Measurements from ENCODE around the gene NRCAM.
"Not testable (repeated sequence)": the region's sequence is repeated elsewhere in the genome, so short reads cannot be mapped to it uniquely, and the experiment has no call there.

NRCAM gene

DNA sequence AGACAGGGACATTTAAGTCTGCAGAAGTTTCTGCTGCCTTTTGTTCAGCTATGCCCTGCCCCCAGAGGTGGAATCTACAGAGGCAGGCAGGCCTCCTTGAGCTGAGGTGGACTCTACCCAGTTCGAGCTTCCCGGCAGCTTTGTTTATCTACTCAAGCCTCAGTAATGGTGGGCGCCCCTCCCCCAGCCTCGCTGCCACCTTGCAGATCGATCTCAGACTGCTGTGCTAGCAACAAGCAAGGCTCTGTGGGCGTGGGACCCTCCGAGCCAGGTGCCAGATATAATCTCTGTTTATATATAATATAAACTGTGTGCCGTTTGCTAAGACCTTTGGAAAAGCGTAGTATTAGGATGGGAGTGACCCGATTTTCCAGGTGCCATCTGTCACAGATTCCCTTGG, 63.1 kb downstream of the NRCAM start:
- DNase-seq: not testable (repeated sequence)

DNA sequence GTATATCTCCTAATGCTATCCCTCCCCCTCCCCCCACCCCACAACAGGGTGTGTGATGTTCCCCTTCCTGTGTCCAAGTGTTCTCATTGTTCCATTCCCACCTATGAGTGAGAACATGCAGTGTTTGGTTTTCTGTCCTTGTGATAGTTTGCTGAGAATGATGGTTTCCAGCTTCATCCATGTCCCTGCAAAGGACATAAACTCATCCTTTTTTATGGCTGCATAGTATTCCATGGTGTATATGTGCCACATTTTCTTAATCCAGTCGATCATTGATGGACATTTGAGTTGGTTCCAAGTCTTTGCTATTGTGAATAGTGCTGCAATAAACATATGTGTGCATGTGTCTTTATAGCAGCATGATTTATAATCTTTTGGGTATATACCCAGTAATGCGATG, 68.5 kb downstream of the NRCAM start:
- not testable (repeated sequence) for DNase-seq

DNA sequence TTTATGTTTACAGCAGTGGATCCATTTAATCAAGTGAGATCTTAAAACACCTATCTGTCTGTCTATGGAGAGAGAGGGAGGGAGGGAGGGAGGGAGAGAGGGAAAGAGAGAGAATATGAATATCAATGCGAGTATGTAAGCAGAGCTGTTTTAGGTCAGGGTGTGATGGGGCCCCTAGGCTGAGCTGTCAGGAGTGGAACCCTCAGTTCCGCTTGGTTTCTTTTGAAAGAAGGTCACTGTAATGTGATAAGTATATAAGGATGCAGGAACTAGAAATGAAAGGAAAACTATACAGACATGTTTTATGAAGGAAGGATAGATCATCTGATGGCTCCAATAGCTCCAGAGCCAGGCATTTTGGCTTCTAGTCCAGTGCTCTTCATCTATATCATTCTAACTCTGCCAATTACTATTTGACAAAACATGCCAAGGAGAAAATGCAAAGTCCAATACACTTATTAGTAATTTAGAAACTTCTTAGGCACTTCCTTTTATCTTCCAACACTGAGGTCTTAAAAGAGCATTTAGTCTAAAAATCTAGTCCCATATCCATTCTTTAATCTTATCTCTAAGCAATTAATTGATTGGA, 70.3 kb downstream of the NRCAM start:
- DNase-seq: no peak

DNA sequence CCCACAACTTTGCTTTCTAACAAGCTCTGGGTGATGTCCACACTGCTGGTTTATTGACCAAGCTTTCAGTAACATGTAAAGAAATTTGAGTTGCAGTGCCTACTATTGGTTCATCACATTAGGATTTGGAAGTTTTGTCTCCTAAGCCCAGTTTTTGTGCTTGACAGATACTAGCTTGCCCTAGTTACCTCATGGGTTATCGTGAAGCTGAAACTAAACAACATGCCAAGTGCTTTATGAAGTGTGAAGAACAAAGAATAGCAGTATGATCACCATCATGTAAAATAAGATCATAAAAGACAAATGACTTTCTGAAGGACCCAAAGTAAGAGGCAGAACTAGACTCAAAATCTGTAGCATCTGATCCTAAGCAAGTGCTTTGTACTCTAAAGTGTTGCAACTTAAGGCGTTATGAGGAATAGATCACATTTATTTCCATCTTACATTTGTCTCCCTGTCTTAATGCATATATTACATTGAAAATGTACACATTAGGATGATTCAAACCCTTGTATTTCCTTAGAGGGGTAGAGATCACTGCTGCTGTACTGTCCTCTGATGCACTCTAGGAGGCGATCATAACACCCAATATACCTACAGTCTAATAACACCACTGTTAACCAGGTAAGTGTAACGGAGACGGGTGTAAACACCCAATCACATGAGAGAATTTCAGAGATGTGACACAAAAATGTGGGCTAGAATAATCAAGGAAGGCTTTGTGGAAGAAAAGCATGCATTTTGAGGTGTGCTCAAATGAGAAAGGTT, 71.3 kb downstream of the NRCAM start:
- no peak for DNase-seq

DNA sequence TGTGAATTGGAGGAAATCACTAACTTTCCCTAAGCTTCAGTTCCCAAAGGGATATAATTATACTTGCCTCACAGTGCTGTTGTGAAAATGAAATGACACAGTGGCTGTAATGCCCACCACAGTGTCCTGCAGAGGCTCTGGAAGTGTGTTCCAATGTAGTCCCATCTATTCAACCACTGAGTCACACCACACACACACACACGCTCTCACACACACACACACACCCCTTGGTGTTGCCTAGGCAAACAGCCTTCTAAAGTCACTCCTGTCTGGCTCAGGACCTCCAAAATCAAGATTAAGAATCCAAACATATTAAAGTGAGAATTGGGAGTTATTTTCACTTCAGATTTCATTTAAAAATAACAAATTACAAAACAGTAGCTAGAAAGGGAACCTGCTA, 73.3 kb downstream of the NRCAM start:
- DNase-seq: no peak

DNA sequence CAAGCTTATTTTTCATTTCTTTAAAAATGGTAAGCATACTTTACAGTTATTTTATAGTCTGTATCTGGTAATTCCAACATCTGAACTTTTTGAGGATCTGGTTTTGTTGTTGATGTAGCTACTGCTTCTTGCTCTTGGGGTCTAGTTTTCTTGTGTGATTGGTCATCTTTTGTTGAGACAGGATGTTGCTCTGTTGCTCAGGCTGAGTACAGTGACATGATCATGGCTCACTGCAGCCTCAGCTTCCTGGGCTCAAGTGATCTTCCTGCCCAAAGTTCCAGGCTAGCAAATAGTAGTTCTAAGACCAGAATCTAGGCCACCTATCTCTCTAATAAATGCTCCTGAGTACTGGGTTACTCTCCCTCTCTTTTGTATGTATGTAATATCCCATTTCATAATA, 75.7 kb downstream of the NRCAM start:
- DNase-seq: no peak

DNA sequence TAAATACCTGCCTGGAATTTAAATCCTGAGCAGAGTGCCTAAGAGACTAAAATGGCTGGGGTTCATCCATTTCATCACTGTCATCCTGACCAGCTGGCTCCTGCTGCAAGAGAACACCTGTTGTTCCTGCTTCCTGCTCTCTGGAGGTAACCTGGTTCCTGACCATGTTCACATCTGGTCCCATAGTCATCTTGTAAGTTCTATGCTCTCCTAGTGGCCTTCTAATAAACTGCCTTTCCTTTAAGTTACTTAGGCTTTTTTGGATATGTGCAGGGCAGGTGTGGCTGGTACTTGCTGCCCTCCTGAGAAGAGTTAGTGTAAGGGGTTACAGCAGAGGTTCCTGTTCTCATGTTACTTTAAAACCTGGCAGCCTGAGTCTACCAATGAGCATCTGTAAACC, 80.0 kb downstream of the NRCAM start:
- no peak for DNase-seq

DNA sequence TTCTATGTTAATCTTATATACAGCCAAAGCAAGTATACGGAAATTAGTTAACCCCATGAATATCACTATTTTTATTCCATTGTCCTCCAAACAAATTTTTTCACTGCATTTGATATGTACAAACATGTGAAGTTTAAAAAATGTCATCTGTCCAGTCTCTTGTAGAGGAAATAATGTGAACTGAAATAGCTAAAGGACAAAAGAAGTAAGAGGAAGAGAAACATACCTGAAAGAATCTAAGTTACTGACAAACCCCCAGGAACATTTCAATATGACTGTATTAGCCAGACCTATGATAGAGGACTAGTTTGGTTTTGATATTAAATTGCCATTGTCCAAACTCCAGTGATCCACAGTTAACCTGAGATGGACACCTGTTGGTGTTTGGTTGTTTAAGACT, 80.6 kb downstream of the NRCAM start:
- DNase-seq: no peak

DNA sequence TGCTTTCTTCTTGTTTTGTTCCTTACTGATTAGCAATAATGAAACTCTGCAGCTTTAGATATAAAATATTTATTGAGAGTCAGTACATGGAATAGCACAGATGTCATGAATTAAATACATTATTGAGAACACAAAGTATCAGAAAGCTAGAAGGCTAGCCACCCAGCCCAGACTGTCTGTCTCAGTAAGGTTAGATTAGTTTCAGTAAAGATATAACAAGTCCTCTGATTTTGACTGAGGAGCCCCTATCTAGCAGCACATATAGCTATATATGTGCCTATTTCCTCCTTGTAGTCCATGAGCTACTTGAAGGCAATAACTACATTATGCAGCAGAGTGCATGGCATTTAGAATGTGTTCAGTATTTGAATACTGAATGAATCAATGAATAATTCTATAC, 81.3 kb downstream of the NRCAM start:
- DNase-seq: no peak

DNA sequence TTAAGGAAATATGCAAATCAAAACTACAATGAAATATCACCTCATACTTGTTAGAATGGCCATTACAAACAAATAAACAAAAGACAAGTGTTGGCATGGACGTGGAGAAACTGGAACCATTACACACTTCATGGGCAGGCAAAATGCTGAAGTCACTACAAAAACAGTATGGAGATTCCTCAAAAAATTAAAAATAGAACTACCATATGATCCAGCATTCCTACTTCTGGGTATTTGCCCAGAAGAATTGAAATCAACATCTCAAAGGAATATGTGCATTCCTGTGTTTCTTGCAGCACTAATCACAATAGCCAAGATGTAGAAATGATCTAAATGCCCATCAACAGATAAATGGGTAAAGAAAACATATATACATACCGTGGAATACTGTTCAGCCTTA, 83.6 kb downstream of the NRCAM start:
- no peak for DNase-seq

DNA sequence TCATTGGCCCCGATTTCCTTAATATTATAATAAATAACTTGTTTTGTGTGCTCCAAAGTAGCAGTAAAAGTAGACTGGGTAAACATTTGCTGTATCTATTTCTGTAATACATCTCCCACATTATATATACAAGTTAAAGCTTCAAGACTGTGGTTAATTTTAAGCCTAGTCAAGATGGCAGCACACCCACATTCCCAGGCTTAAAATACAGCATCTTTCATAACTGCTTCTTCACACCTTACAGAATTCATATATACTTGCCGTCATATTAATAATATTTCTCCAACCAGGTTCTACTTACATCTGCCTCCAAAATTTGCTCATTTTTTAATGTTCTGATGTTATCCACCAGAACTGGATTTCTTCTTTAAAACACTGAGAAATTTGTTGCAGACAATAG, 85.6 kb downstream of the NRCAM start:
- no peak for DNase-seq

DNA sequence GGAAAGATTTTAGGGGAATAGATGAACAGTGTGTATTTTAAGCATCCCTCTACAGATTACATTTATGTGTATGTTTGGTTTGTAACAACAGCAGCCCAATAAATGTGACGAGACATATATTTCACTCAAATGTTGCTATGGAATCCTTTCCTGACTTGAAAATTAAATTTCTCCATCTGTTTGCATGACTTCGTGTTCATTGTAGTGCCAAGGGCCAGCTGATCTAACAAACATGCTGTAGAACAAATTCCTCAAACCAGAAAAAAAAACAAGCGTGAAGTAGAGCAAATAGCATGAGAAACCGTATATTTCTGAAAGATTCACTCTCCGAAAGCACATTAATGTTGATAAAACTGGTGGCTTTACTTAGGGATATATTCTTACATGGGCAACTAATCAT, 87.8 kb downstream of the NRCAM start:
- no peak for DNase-seq

DNA sequence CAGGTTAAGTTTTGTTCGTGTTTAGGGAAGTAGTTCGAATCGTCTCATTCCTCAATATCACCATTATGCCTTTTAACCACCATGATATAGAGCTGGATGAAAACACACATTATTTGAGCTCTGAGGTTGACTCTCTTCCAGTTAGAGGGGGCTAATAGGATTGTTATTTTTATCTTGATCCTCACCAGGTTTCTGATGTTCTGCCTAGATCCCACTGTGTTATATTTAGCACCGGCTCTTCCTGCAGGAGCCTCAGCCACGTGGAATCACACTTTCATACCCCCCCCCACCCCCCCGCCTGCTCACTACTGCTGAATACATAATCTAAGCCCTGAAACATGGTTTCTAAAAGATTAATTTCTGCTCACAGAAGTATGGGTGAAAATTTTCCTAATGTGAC, 88.3 kb downstream of the NRCAM start:
- DNase-seq: no peak

DNA sequence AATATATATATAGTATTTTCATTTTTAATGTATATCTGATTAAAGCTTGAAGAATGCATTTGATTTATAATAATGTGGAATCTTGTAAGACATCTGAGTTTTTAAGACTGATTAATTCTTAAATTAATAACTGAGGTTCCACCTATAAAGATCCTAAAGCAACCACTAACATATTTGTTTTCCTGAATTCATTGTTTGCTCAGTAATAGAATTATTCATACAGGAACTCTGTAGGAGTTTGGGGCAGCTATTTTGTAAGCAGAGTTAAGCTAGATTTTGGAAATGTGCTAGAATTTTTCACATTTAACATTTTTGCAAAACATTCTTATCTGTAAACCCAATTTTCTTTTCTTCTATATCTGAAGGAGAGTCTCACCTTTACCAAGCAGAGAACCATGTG, 88.9 kb downstream of the NRCAM start:
- DNase-seq: no peak

DNA sequence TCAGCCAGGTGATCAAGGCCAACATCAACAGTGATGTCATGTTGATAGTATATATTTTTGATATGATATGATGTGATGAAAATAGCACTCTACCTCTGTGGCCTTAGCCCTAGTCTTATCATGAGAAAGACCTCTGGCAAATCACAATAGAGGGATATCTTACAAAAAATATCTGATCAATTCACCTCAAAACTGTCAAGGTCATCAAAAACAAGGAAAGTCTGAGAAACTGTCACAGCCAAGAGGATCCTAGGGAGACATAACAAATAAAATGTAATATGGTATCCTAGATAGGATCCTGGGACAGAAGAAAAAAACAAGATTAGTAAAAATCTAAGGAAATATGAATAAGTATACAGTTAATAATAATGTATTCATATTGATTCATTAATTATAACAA, 92.6 kb downstream of the NRCAM start:
- no peak for DNase-seq

DNA sequence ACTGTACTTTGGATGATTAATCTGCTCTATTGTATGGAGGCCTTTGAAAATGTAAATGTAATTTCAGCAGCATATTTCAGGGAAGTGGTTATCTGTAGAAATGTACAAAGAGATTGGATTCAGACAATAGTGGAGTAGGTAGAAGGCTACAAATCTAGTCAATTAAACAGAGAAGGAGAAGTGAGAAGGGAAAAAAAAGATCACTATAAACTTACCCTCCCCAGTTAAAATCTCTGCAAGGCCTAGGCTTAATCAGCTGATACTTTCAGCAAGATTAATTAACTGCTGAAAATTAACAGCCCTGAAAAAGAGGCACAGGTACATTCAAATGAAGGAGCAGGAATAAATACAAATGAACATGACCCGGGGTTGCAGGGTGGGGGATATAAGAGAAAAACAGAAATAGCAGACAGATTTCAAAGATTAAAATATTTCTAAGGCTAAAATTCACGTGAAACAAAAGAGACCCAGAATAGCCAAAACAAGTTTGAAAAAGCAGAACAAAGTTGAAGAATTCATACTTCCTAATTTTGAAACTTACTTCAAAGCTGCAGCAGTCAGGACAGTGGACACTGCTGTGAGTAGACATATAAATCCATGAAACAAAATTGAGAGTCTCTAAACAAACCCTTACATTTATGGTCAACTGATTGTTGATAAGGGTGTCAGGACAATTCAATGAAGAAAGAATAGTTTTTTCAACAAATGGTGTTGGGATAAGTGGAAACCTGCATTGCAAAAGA, 96.0 kb downstream of the NRCAM start:
- no peak for DNase-seq

DNA sequence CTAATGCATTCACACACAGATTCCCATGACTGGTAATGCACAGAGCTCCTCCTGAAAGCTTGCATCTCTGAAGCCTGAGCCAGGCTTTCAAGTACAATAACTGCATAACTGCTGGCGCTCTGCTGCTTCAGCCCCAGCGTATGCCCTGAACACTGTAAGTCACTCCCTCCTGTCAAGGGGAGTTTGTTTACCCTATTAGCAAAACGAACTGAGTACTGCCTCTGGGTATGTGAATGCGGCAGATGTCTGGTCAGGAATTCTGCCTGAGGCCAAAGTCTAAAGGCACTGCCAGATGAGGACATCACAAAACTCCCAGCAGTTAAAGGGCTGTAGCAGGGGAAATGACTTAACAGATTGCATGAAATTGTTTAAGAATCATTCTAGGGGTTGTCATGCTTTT, 97.7 kb downstream of the NRCAM start:
- DNase-seq: no peak

DNA sequence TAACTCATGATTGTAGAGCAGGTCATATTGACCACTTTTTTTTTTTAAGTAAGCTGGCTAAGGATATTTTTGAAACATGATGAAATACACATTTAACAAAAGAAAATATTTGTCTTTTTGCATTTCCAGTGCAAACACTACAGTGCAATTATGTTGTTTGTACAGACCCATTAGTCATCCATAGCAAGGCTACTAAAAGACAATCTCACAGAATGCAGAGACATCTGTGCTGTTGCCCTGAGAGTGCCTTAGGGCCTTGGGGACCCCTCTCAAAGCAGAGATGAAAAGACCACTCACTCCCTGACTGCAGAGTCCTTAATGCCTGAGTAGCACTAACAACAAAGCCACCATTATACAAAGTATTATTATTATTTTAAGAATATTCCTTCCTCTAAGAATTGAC, 104.5 kb downstream of the NRCAM start:
- DNase-seq: no peak

DNA sequence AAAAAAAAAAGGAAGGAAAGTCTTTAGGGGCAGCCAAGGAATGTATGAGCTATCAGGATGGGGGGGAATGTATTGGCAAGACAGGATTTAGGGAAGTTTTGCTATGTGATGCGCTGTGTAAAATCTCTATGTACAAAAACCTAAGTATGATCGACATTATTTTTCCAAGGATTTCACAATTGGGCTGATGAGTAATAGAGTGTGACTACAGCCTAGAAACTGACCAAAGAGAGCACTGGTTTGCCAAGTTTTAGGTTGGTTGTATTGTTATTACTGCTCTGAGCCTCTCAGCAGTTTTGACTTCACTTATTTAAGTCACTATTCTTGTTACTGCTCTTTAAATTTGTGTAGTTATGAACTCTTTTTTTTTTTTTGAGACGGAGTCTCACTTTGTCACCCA, 107.3 kb downstream of the NRCAM start:
- DNase-seq: no peak

DNA sequence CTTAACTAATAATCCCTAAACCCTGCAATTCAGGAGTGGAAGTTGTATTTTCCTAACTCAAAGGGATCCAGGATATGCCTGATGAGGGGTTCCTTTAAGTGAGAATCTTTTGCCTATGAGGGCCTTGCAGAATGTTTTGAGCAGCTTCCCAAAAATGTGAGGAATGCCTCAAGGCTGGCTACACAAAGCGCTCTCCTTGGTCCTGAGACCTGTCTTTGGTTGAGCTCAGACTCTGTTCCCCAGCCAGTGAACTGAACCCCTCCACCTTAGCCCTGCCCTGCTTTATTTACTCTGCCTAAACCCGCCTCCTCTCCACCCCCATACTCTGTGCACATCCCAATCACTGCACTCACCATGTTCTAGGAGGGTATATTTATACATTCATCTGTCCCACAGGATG, 108.6 kb downstream of the NRCAM start:
- DNase-seq: no peak

DNA sequence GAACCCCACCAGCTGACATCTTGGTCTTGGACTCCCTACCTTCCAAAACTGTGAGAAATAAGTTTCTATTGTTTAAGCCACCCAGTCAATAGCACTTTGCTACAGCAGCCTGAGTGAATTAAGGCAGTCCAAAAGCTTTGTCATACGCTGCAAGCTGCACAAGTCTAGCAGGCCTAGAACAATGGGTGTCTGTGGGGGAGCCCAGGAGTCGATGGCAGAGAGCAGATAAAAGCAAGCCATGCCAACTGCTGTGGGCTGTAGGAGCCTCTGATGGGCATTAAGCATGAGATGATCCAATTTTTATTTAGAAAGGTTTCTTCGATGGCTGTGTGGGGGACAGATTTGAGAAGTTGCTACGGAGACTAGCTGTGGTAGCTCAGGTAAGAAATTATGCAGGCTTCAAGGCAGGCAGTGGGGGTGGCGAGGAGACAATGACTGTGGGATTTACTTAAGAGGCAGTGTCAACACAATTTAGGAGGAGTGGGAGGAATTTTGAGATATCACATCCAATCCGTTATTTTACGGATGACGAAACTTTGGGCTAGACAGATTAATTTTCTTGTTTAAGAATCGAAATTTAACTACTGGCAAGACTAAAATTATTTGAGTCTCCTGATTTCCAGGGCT, 110.4 kb downstream of the NRCAM start:
- DNase-seq: no peak

DNA sequence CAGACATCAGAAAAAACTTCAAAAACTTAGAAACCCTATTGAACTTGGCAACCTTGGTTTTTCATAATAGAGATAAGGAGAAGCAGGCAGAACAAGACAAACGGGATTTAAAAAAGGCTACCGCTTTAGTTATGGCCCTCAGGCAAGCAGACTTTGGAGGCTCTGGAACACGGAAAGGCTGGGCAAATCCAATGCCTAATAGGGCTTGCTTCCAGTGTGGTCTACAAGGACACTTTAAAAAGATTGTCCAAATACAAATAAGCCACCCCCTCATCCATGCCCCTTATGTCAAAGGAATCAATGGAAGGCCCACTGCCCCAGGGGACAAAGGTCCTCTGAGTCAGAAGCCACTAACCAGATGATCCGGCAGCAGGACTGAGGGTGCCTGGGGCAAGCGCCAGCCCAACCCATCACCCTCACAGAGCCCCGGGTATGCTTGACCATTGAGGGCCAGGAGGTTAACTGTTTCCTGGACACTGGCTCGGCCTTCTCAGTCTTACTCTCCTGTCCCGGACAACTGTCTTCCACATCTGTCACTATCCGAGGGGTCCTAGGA, 115.3 kb downstream of the NRCAM start:
- no peak for DNase-seq

DNA sequence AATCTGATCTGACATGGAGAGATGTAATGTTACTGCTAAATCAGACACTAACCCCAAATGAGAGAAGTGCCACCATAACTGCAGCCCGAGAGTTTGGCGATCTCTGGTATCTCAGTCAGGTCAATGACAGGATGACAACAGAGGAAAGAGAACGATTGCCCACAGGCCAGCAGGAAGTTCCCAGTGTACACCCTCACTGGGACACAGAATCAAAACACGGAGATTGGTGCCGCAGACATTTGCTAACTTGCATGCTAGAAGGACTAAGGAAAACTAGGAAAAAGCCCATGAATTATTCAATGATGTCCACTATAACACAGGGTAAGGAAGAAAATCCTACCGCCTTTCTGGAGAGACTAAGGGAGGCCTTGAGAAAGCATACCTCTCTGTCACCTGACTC, 115.8 kb downstream of the NRCAM start:
- DNase-seq: not testable (repeated sequence)

Data from amniotic stem cell (primary cell).